Stimulated activated CD4-positive, alpha-beta T cell treated with anti-CD3 and anti-CD28 coated beads, Interleukin-12 subunit alpha, Interleukin-12 subunit beta, amount 100 ng/mL, for 24 hours (primary cell): ENCODE results near the gene OR8G5.

Experiments used
- DNase-seq, 2 experiments: peaks; one replicate each; pipeline ENCODE4 v3.0.0-alpha.2; 2020; ENCODE audit warnings: low read depth in 2 of 2

Gene OR8G5

DNA sequence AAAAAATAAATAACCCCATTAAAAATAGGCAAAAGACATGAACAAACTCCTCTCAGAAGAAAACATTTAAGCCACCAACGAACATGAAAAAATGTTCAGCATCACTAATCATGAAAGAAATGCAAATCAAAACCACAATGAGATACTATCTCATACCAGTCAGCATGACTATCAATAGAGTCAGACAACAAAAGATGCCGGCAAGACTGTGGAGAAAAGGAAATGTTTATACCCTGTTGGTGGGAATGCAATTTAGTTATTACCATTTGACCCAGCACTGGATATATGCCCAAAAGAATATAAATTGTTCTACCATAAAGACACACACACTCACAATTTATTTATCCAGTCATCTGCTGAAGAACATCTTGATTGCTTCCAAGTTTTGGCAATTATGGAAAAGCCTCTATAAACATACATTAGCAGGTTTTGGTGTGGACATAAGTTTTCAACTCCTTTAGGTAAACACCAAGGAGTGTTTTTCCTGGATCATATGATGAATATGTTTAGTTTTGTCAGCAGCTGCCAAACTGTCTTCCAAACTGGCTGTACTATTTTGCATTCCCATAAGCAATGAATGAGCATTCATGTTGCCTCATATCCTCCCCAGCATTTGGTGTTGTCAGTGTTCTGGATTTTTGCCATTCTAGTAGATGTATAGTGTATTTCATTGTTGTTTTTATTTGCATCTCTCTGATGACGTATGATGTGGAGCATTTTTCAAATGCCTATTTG, 29.6 kb downstream of the OR8G5 start:
- DNase-seq, result no peak

DNA sequence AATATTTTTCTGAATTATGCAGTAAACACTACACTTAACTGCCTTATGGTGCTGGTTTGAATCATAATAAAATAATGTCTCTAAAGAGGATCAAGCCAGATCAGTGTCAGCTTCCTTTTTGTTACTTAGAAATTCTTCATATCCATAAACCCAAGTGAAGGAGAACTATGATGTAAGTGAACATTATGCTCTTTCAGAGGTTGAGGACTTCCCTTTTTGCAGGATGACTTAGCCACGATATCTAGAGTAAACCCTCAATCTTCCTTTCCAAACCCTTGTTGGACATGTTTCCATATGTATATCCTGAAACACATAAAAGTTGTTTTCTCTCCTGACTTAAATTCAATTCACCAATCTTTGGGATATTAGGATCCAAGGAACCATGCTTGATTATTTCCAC, 38.5 kb downstream of the OR8G5 start:
- no peak for DNase-seq

- DNase-seq, result no peak
Measured at GRCh38 chr11:124296016-124296415, 39.8 kb downstream of the OR8G5 start.

- DNase-seq, result no peak
Measured at GRCh38 chr11:124297921-124298320, 41.7 kb downstream of the OR8G5 start.

GRCh38 chr11:124301548-124301947, 45.4 kb downstream of the OR8G5 start:
- no peak for DNase-seq

DNA sequence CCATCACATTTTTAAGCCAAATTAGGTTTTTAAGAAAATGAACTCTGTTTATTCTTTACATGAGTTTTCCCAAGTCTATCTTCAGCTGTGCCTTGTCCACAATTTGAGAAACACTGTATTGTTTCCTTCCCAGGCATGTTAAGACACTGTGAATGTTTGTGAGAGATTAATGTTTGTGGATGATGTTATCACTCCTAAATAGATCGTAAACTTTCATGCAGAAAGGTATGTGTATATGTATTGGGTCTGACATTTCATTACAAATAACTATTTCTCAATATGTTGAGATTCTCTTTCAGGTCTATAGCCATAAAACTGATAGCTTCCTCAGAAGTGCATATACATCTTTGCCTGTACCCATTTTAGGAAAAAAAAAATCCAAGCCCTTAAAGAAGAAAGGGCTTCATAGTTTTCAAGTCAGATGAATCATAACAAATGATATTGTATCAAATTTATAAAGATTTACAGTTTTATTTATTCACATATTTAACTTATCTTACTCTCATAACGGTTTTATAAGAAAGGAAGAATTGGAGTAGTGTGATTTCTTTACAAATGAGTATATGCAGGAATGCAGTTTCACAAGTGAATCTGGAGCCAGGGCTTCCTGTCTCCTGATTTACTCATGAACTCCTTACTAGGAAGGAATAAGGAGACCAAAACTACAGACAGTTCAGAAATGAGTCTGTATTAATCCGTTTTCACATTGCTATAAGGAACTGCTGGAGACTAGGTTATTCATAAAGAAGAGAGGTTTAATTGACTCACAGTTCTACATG, 46.4 kb downstream of the OR8G5 start:
- DNase-seq, result no peak

GRCh38 chr11:124307093-124307492, 50.9 kb downstream of the OR8G5 start:
- DNase-seq, result no peak

DNA sequence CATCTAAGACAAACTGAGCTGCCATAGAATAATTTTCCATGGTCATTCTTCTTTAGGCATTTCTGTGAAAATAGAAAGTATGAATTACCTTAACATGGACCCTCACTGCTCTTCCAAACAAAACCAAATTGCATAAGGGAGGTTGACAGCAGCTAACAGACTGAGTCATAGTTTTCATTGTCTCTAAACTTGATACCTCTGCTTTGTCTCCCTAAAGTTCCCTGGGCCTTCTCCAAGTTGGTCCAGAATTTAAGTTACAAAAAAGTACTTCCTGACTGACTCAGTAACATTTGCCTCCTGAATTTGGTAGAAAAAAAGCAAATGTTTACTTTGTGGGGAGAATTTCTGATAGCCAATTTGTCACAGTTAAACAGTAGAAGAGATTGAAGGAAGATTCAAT, 54.5 kb downstream of the OR8G5 start:
- DNase-seq, result no peak

DNA sequence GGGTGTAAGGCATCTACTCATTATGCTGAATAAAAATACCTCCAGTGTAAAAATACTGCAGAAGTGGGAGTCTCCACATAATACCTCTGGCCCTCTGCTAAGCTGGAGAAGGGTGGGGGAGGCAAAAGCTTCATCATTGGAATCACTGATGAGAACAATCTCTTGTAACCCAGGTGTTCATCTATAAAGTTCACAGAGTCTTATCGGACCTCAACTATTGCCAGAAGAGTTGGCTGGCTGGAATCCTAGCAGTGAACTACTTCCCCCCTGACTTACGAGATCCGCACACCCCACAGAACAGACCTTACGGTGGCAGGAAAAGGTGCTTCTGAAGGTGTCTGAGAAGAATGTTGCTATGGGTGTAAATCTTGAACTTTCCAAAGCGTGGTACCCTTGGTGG, 55.1 kb downstream of the OR8G5 start:
- no peak for DNase-seq

DNA sequence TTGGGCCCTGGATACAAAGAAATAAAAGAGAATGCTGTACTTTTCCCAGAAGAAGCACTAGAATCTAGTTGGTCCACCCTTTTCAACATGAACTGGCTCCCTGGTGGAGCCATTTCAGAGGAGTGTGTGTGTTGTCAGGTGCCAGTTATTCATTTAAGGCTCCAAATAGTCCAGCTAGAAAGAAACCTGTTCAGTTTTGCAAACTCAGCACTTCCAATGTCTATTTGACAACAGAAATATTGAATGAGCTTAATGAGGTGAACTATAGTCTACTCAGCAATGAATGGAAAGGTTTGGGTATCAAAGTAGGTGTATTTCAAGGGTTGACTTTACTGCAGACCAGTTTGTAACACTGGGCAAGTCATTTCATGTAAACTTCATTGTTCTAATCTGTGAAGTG, 55.5 kb downstream of the OR8G5 start:
- DNase-seq, result no peak

DNA sequence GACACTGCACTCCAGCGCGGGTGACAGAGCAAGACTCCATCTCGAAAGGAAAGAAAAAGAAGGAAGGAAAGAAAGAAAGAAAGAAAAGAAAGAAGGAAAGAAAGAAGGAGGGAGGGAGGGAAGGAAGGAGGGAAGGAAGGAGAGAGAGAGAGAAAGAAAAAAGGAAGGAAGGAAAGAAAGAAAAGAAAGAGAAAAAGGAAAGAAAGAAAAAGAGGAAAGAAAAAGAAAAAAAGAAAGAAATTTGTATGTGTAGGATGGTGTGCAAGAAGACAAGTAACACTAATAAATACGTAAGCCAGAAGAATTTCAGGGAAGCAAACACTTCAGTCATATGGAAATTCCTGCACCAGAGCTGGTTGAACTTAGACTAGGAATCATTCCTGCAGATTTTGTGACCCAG, 57.0 kb downstream of the OR8G5 start:
- no peak for DNase-seq

DNA sequence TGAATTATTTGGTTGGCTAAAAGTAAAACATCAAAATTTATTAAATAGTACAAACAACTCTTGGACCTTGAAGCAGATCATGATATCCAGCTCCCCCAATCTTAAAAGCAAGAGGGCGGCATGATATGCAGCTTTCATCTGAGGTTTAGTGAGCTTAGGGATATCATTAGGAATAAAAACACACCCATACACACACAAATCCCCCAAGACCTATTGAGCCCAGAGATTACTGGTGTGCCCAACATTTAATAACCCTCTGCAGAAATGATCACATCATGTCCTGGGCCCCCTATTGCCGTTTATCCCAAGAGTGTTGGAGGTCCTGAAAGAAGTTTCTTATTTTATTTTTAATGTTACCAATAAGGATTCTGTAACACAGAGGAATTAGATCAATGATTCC, 57.7 kb downstream of the OR8G5 start, which contains the start of gene OR8D1:
Gene OR8D1 (minus strand): TSS at position 101 of the 400 bp plus-strand sequence. CDS start 3,183 bp downstream, outside the sequence.
- DNase-seq, result no peak

GRCh38 chr11:124315052-124315451, 58.9 kb downstream of the OR8G5 start:
- DNase-seq, result no peak
